B cell (primary cell): ENCODE results near the gene TRIM62.

Source experiments
- CTCF ChIP-seq: fragments of 200-600 bp; IDR thresholded peaks from one replicate; pipeline ENCODE4 v1.8.0; 2022; ENCODE audit warnings: antibody characterized with exemption, mild to moderate bottlenecking
- EZH2 ChIP-seq: IDR thresholded peaks from 2 replicates; pipeline ENCODE4 v1.6.1; 2012; ENCODE audit warnings: borderline replicate concordance, low read depth, mild to moderate bottlenecking, moderate library complexity, low read length; ENCODE audit not compliant: insufficient read depth, poor library complexity, severe bottlenecking

GRCh38 chr1:33228935-33229487 is 47.2 kb upstream of the TRIM62 start:
- TF ChIP-seq CTCF: no peak
- TF ChIP-seq EZH2: no peak
